ENCODE data around the gene FAM120AOS.

DNA sequence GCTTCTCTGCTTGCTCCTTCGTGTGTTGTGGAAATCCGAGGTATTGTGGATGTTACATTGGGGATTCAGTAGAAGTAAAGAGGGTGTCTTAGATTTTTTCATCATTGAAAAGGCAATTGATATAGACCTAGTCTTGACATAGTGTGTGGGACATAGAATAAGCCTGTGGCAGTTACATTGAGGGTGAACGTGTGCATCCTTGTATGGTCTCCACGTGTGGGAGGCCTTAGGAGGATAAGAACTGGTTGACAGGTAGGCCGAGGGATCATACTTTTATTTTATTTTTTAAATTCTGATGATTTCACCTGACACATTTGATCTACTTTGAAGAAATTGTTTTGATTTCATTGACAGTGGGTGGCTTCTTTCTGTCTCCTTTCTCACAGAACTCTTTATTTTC, 17.0 kb upstream of the FAM120AOS start:
- TF ChIP-seq, protein P1, sequence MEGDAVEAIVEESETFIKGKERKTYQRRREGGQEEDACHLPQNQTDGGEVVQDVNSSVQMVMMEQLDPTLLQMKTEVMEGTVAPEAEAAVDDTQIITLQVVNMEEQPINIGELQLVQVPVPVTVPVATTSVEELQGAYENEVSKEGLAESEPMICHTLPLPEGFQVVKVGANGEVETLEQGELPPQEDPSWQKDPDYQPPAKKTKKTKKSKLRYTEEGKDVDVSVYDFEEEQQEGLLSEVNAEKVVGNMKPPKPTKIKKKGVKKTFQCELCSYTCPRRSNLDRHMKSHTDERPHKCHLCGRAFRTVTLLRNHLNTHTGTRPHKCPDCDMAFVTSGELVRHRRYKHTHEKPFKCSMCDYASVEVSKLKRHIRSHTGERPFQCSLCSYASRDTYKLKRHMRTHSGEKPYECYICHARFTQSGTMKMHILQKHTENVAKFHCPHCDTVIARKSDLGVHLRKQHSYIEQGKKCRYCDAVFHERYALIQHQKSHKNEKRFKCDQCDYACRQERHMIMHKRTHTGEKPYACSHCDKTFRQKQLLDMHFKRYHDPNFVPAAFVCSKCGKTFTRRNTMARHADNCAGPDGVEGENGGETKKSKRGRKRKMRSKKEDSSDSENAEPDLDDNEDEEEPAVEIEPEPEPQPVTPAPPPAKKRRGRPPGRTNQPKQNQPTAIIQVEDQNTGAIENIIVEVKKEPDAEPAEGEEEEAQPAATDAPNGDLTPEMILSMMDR (conservative IDR thresholded peaks at IDR 0.05) = no peak
- TF ChIP-seq EZH2 (IDR thresholded peaks at IDR 0.05; ENCODE audit: low read depth) = no peak
